SK-MEL-5 (cell line): Measurements from ENCODE around the gene CCDC180. TPM values are rescaled to one million over a fixed set of nuclear protein-coding genes. Genes with fewer than 3 reads are reported as not detected.
"Not testable (repeated sequence)": the region's sequence is repeated elsewhere in the genome, so short reads cannot be mapped to it uniquely, and the experiment has no call there.

ENCODE experiments used
- DNase-seq: peaks from one replicate; pipeline ENCODE4 v3.0.0-alpha.2; 2016; ENCODE audit warnings: low read depth, low spot score
- in situ Hi-C: cut with HindIII; loops from 2 replicates; pipeline ENCODE4 v1.10.0; 2016; ENCODE audit warnings: low sequenced_read_pairs, high pct_unique_total_duplicates, low pct_unique_long_range_greater_than_20kb
- small RNA-seq, 2 experiments: library from RNA; depleted of rRNA; stranded (forward); fragments of <200 nt; gene quantifications; one replicate each; pipeline ENCODE3, GENCODE V24; 2014
- total RNA-seq: library from RNA; depleted of rRNA; stranded (reverse); fragments of >200 nt; shearing (Covaris generic); gene quantifications from 2 replicates; pipeline ENCODE4 v1.2.3, GENCODE V29; 2014; rRNA removed

CCDC180 gene
- total RNA-seq, 1 experiment from 2014 or later: 0.37 TPM

- no peak for DNase-seq
- in situ Hi-C loops: no loop called here
These were observed 20.1 kb downstream of the CCDC180 start for GRCh38 chr9:97327562-97327961.

GRCh38 chr9:97332993-97333392, 25.5 kb downstream of the CCDC180 start:
- no peak for DNase-seq
- in situ Hi-C loops: no loop called here

DNA sequence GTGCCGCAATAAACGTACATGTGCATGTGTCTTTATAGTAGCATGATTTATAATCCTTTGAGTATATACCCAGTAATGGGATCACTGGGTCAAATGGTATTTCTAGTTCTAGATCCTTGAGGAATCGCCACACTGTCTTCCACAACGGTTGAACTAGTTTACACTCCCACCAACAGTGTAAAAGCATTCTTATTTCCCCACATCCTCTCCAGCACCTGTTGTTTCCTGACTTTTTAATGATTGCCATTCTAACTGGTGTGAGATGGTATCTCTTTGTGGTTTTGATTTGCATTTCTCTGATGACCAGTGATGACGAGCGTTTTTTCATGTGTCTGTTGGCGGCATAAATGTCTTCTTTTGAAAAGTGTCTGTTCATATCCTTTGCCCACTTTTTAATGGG, 28.2 kb downstream of the CCDC180 start:
- DNase-seq, in situ Hi-C loops: not testable (repeated sequence)

GRCh38 chr9:97348871-97349270, 41.4 kb downstream of the CCDC180 start:
- in situ Hi-C loops: no loop called here
- DNase-seq: no peak

GRCh38 chr9:97349400-97349799, 41.9 kb downstream of the CCDC180 start:
- in situ Hi-C loops: no loop called here
- DNase-seq: no peak

GRCh38 chr9:97354637-97355036, 47.2 kb downstream of the CCDC180 start:
- DNase-seq: no peak
- in situ Hi-C loops: no loop called here

DNA sequence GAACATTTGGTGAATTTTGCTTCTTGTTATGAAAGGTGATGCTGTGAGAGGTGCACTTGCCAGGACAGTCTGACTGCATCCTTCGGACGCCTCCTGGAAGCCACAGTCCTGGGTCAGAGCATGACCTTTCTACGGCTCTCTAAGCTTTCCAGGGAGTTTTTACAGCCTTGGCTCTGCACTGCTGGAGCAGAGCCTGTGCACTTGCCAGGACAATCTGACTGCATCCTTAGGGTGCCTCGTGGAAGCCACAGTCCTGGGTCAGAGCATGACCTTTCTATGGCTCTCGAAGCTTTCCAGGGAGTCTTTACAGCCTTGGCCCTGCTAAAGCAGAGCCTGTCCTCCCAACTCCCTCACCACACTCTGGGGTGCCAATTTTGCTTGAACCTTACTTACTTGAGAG, 49.6 kb downstream of the CCDC180 start:
- DNase-seq: no peak
- in situ Hi-C loops: no loop called here

Small RNA genes lying within 50 kb of the gene (small RNA-seq; reads per million reads assigned to genes)
- 0 reads per million in 2 experiments for gene AL512590.2
- gene CCDC180: 0 reads per million in 2 experiments

Other genes with a start within 250 kb of the CCDC180 start
- 92.8 and 97.1 TPM in 2 replicates for gene TDRD7, start 104.4 kb downstream of the CCDC180 start, total RNA-seq
- gene TMOD1, start 194.0 kb downstream of the CCDC180 start, total RNA-seq: 3.0 and 3.3 TPM in 2 replicates